Vagina (tissue), 2 donors: ENCODE data around the gene HBG1.

Experiments used
- CTCF ChIP-seq, 3 experiments: fragments of 450-650 bp in 2 of 3; fragments of 200-600 bp in 1 of 3; sonication (generic) in 1 of 3; IDR thresholded peaks; one replicate each; pipeline ENCODE4 v1.5.1; 2017 to 2019; ENCODE audit warnings: antibody characterized with exemption in 3 of 3, mild to moderate bottlenecking in 2 of 3, moderate library complexity in 2 of 3
- POLR2A ChIP-seq, 2 donors: fragments of 450-650 bp; IDR thresholded peaks; one replicate each; pipeline ENCODE4 v1.6.1; 2017; ENCODE audit warnings: antibody characterized with exemption in 2 of 2, mild to moderate bottlenecking in 2 of 2, moderate library complexity in 2 of 2
- POLR2AphosphoS5 ChIP-seq, 2 donors: sonication (generic); formaldehyde crosslinking; IDR thresholded peaks; one replicate each; pipeline ENCODE4 v1.9.0; 2017; ENCODE audit warnings: antibody characterized with exemption in 2 of 2, mild to moderate bottlenecking in 2 of 2, low read depth in 1 of 2; ENCODE audit not compliant: insufficient read depth in 1 of 2

GRCh38 chr11:5241458-5241857, 8.2 kb downstream of the HBG1 start:
- no peak for TF ChIP-seq CTCF (IDR thresholded peaks at IDR 0.05)
- TF ChIP-seq POLR2A (IDR thresholded peaks at IDR 0.05) = no peak
- TF ChIP-seq POLR2AphosphoS5 (IDR thresholded peaks at IDR 0.05; ENCODE audit: insufficient read depth in 1 of 2, low read depth in 1 of 2) = no peak
